Progenitor cell of endocrine pancreas (in vitro differentiated cells): Measurements from ENCODE around the gene FNDC3B. TPM values are rescaled to one million over a fixed set of nuclear protein-coding genes. Genes with fewer than 3 reads are reported as not detected.

Experiments
- DNase-seq: peaks from one replicate; pipeline ENCODE4 v3.0.0; 2021; ENCODE audit warnings: low spot score; ENCODE audit not compliant: unreplicated experiment
- H3K27ac Mint-ChIP-seq: 2 replicates; pipeline ENCODE4 v1.8.0; 2021; ENCODE audit warnings: mild to moderate bottlenecking, moderate library complexity, mixed read lengths
- H3K27me3 Mint-ChIP-seq: 2 replicates; pipeline ENCODE4 v1.8.0; 2021; ENCODE audit warnings: mixed read lengths
- H3K36me3 Mint-ChIP-seq: 2 replicates; pipeline ENCODE4 v1.8.0; 2022; ENCODE audit warnings: mixed read lengths; ENCODE audit not compliant: insufficient read depth
- H3K4me1 Mint-ChIP-seq: 2 replicates; pipeline ENCODE4 v1.8.0; 2021; ENCODE audit warnings: low read depth, mixed read lengths
- H3K4me3 Mint-ChIP-seq: 2 replicates; pipeline ENCODE4 v1.8.0; 2021; ENCODE audit warnings: low read depth, mild to moderate bottlenecking, moderate library complexity, mixed read lengths
- H3K9me3 Mint-ChIP-seq: 2 replicates; pipeline ENCODE4 v1.8.0; 2021; ENCODE audit warnings: low read depth, mixed read lengths
- CTCF ChIP-seq: fragments of 200-600 bp; sonication (generic); IDR thresholded peaks from one replicate; pipeline ENCODE4 v1.5.0; 2021; ENCODE audit warnings: antibody characterized with exemption, mild to moderate bottlenecking; ENCODE audit not compliant: unreplicated experiment
- total RNA-seq: library from RNA; stranded (reverse); gene quantifications from 2 replicates; pipeline ENCODE4 v1.2.1, GENCODE V29; 2021

The FNDC3B gene
- total RNA-seq, 1 donor from 2014 or later = 158 TPM

GRCh38 chr3:172135185-172135584 is 95.8 kb downstream of the FNDC3B start:
- Mint-ChIP-seq H3K27ac (peak overlapping the region; percentile 45), H3K36me3 (peaks cover 22% of the 10 kb centered on the region), H3K4me1 (peaks cover 43% of the 10 kb centered on the region), H3K4me3 (no peak overlapping the region), H3K27me3 (no peaks in the 10 kb centered on the region), H3K9me3 (peaks cover 4% of the 10 kb centered on the region)
- TF ChIP-seq CTCF = no peak
- no peak for DNase-seq

- H3K27me3 Mint-ChIP-seq = no peaks in the 10 kb centered on the region
- peaks cover 18% of the 10 kb centered on the region for H3K36me3 Mint-ChIP-seq
- H3K4me1 Mint-ChIP-seq = peaks cover 45% of the 10 kb centered on the region
- H3K27ac Mint-ChIP-seq = peak overlapping the region; percentile 65
- no peaks in the 10 kb centered on the region for H3K9me3 Mint-ChIP-seq
- no peak overlapping the region for H3K4me3 Mint-ChIP-seq
- DNase-seq = no peak
- no peak for TF ChIP-seq CTCF
These were observed 96.4 kb downstream of the FNDC3B start for GRCh38 chr3:172135820-172136219.

- H3K9me3 Mint-ChIP-seq = no peaks in the 10 kb centered on the region
- peak overlapping the region; percentile 65 for H3K27ac Mint-ChIP-seq
- H3K27me3 Mint-ChIP-seq = no peaks in the 10 kb centered on the region
- peaks cover 18% of the 10 kb centered on the region for H3K36me3 Mint-ChIP-seq
- no peak overlapping the region for H3K4me3 Mint-ChIP-seq
- H3K4me1 Mint-ChIP-seq = peaks cover 50% of the 10 kb centered on the region
- no peak for TF ChIP-seq CTCF
- no peak for DNase-seq
These were observed 97.0 kb downstream of the FNDC3B start for GRCh38 chr3:172136330-172136729.

GRCh38 chr3:172137287-172138192 is 98.2 kb downstream of the FNDC3B start:
- H3K9me3 Mint-ChIP-seq = no peaks in the 10 kb centered on the region
- no peak for TF ChIP-seq CTCF
- no peak overlapping the region for H3K4me3 Mint-ChIP-seq
- peaks cover 57% of the 10 kb centered on the region for H3K4me1 Mint-ChIP-seq
- no peaks in the 10 kb centered on the region for H3K27me3 Mint-ChIP-seq
- H3K36me3 Mint-ChIP-seq = peaks cover 15% of the 10 kb centered on the region
- peak overlapping the region; percentile 50 for H3K27ac Mint-ChIP-seq
- DNase-seq = no peak

- peaks cover 15% of the 10 kb centered on the region for H3K36me3 Mint-ChIP-seq
- no peak overlapping the region for H3K4me3 Mint-ChIP-seq
- no peaks in the 10 kb centered on the region for H3K27me3 Mint-ChIP-seq
- DNase-seq = no peak
- TF ChIP-seq CTCF = no peak
- peaks cover 57% of the 10 kb centered on the region for H3K4me1 Mint-ChIP-seq
- H3K9me3 Mint-ChIP-seq = no peaks in the 10 kb centered on the region
- peak overlapping the region; percentile 50 for H3K27ac Mint-ChIP-seq
These were observed 98.8 kb downstream of the FNDC3B start for GRCh38 chr3:172138193-172138537.
